ENCODE measurements around the gene PABPN1L. TPM values are rescaled to one million over a fixed set of nuclear protein-coding genes. Genes with fewer than 3 reads are reported as not detected.

PABPN1L gene
- total and polyA plus RNA-seq, 2 of the 8 experiments (the other 6 are each of a cell fraction or from before 2014, with no cell fraction given): not detected

DNA sequence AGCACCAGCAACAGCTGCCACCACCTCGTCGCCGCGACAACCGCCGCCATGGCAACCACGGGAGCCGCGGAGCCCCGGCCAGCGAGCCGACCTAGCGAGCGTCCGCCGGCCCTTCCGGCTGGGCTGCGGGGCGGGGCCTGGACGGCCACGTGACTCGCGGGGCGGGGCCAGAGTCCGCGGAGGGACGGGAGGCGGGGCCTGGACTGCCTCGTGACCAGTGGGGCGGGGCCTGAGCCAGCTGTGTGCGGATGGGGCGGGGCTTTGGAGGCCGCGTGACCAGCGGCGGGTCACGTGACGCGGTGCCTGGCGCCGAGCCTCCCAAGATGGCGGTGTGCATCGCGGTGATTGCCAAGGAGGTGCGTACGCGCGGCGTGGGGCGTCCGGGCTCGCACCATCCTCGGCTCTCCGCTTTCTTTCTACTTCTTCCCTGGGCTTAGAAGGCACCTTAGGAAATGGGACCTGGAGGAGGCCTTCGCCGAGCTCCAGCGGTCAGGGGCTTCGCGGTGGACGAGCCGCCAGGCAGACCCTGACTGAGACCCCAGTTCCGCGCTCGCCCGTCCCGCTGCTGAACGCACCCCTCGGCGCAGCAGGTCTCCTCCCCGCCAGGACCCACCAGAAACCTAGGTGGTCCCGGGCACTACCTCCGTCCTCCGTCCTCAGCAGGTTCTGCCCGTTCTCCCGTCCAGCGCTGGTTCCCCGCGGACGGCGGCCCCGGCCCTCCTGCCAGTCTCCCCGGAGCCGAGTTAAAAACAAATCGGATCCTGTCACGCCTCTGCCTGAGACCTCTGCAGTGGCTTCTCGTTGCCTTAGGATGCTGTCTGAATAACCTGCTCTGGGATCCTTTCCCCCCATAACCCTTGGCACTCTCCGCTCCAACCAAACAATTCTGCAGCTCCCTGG, 9.4 kb downstream of the PABPN1L start, which contains the start of the genes GALNS and TRAPPC2L (continued):
- TF ChIP-seq GABPA (IDR thresholded peaks at IDR 0.05; ENCODE audit: borderline replicate concordance, insufficient read depth, low read length) (no peak), SIX5 (IDR thresholded peaks at IDR 0.05; ENCODE audit: low read depth, low read length) (no peak), SIRT6 (IDR thresholded peaks at IDR 0.05; ENCODE audit: low read length) (no peak), CEBPB (IDR thresholded peaks at IDR 0.05; ENCODE audit: low read depth, low read length) (no peak), FOSL1 (IDR thresholded peaks at IDR 0.05; ENCODE audit: insufficient read depth, low read depth, low read length) (no peak), KDM1A (IDR thresholded peaks at IDR 0.05; ENCODE audit: borderline replicate concordance, low read length) (no peak), CHD1 (IDR thresholded peaks at IDR 0.05; ENCODE audit: low read depth, low read length) (no peak), SIN3A (conservative IDR thresholded peaks at IDR 0.05 in 1 of 2, IDR thresholded peaks at IDR 0.05 in 1 of 2; ENCODE audit: low read depth in 1 of 2, low read length in 2 of 2) (peak; percentile 47 to 80; a peak in 2 of 4 replicates), CBX8 (IDR thresholded peaks at IDR 0.05; ENCODE audit: borderline replicate concordance, low read depth, low read length) (no peak), KDM5A (IDR thresholded peaks at IDR 0.05; ENCODE audit: low read length) (peak; percentile 98), HDAC6 (IDR thresholded peaks at IDR 0.05; ENCODE audit: low read depth, low read length) (no peak), CREB1 (IDR thresholded peaks at IDR 0.05) (peak; percentile 72), BRCA1 (IDR thresholded peaks at IDR 0.05; ENCODE audit: low read depth, low read length) (no peak), SRF (IDR thresholded peaks at IDR 0.05; ENCODE audit: low read depth, low read length) (no peak), RFX5 (IDR thresholded peaks at IDR 0.05; ENCODE audit: borderline replicate concordance, low read depth, low read length) (no peak), EZH2 (IDR thresholded peaks at IDR 0.05; ENCODE audit: low read depth, low read length, severe bottlenecking) (no peak), ATF3 (IDR thresholded peaks at IDR 0.05; ENCODE audit: insufficient read depth, low read depth, low read length) (peak; percentile 99), SP2 (IDR thresholded peaks at IDR 0.05; ENCODE audit: low read length) (no peak), ATF2 (IDR thresholded peaks at IDR 0.05; ENCODE audit: low read length) (no peak), YY1 (IDR thresholded peaks at IDR 0.05; ENCODE audit: low read depth, low read length) (peak; percentile 97)
- TF ChIP-seq, protein P1, sequence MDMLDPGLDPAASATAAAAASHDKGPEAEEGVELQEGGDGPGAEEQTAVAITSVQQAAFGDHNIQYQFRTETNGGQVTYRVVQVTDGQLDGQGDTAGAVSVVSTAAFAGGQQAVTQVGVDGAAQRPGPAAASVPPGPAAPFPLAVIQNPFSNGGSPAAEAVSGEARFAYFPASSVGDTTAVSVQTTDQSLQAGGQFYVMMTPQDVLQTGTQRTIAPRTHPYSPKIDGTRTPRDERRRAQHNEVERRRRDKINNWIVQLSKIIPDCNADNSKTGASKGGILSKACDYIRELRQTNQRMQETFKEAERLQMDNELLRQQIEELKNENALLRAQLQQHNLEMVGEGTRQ (IDR thresholded peaks at IDR 0.05; ENCODE audit: low read length): peak; percentile 99

Data from H1 (cell line).